ENCODE results near the gene CDK13. TPM values are rescaled to one million over a fixed set of nuclear protein-coding genes. Genes with fewer than 3 reads are reported as not detected.
"Not testable (repeated sequence)": the region's sequence is repeated elsewhere in the genome, so short reads cannot be mapped to it uniquely, and the experiment has no call there.

The CDK13 gene
- total RNA-seq, 2 experiments from 2014 or later: 43.9 to 57.9 TPM

- CTCF ChIA-PET: interaction anchor here (1.3 kb wide), 1 partner anchor 204 kb away, joined by 5 read pairs; no protein-coding TSS in a partner anchor
- H3K27ac Mint-ChIP-seq: no peak overlapping the region
- H3K4me1 Mint-ChIP-seq: no peaks in the 10 kb centered on the region
- H3K9me3 Mint-ChIP-seq (ENCODE audit: low read depth): no peaks in the 10 kb centered on the region
- no peak for ATAC-seq
- peaks cover 2% of the 10 kb centered on the region for H3K36me3 Mint-ChIP-seq
- no peak overlapping the region for H3K4me3 Mint-ChIP-seq
- DNase-seq: no peak
- H3K27me3 Mint-ChIP-seq: no peaks in the 10 kb centered on the region
Observed at GRCh38 chr7:40099837-40100236, 149.8 kb downstream of the CDK13 start.

- no peak overlapping the region for H3K27ac Mint-ChIP-seq
- no peak for ATAC-seq
- CTCF ChIA-PET: interaction anchor here (1.3 kb wide), 1 partner anchor 205 kb away, joined by 5 read pairs; no protein-coding TSS in a partner anchor
- DNase-seq: no peak
- H3K36me3 Mint-ChIP-seq: peaks cover 2% of the 10 kb centered on the region
- H3K4me1 Mint-ChIP-seq: no peaks in the 10 kb centered on the region
- no peaks in the 10 kb centered on the region for H3K27me3 Mint-ChIP-seq
- no peaks in the 10 kb centered on the region for H3K9me3 Mint-ChIP-seq (ENCODE audit: low read depth)
- no peak overlapping the region for H3K4me3 Mint-ChIP-seq
Observed at GRCh38 chr7:40101201-40101600, 151.1 kb downstream of the CDK13 start.

GRCh38 chr7:40102897-40103296 lies 152.8 kb downstream of the CDK13 start:
- no peak for DNase-seq
- ATAC-seq: no peak

GRCh38 chr7:40105879-40106473 lies 155.9 kb downstream of the CDK13 start:
- Mint-ChIP-seq H3K4me1 (no peaks in the 10 kb centered on the region), H3K27ac (no peak overlapping the region), H3K36me3 (no peaks in the 10 kb centered on the region), H3K4me3 (no peak overlapping the region), H3K9me3 (ENCODE audit: low read depth) (no peaks in the 10 kb centered on the region), H3K27me3 (no peaks in the 10 kb centered on the region)
- DNase-seq (no peak), ATAC-seq (no peak)
- CTCF ChIA-PET: no interaction called here

More at GRCh38 chr7:40102897-40103296, 152.8 kb downstream of the CDK13 start:
- Mint-ChIP-seq H3K27me3 (no peaks in the 10 kb centered on the region), H3K9me3 (ENCODE audit: low read depth) (no peaks in the 10 kb centered on the region), H3K4me1 (no peaks in the 10 kb centered on the region), H3K27ac (no peak overlapping the region), H3K36me3 (no peaks in the 10 kb centered on the region), H3K4me3 (no peak overlapping the region)
- CTCF ChIA-PET: no interaction called here

- Mint-ChIP-seq H3K36me3 (peaks cover 2% of the 10 kb centered on the region), H3K27ac (no peak overlapping the region), H3K4me3 (no peak overlapping the region), H3K4me1 (no peaks in the 10 kb centered on the region), H3K27me3 (no peaks in the 10 kb centered on the region), H3K9me3 (ENCODE audit: low read depth) (no peaks in the 10 kb centered on the region)
- DNase-seq (no peak), ATAC-seq (no peak)
- CTCF ChIA-PET: no interaction called here
Observed at GRCh38 chr7:40115936-40116335, 165.9 kb downstream of the CDK13 start.

- ATAC-seq; H3K27ac Mint-ChIP-seq; DNase-seq; H3K4me1 Mint-ChIP-seq; H3K9me3 Mint-ChIP-seq (ENCODE audit: low read depth); H3K4me3 Mint-ChIP-seq; CTCF ChIA-PET; H3K36me3 Mint-ChIP-seq; H3K27me3 Mint-ChIP-seq: not testable (repeated sequence)
Observed at GRCh38 chr7:40117199-40117598, 167.1 kb downstream of the CDK13 start.

GRCh38 chr7:40118201-40118600 lies 168.1 kb downstream of the CDK13 start:
- CTCF ChIA-PET; H3K4me1 Mint-ChIP-seq; H3K27me3 Mint-ChIP-seq; H3K4me3 Mint-ChIP-seq; H3K27ac Mint-ChIP-seq; H3K36me3 Mint-ChIP-seq; ATAC-seq; H3K9me3 Mint-ChIP-seq (ENCODE audit: low read depth); DNase-seq: not testable (repeated sequence)

- H3K4me1 Mint-ChIP-seq: no peaks in the 10 kb centered on the region
- ATAC-seq (no peak), DNase-seq (no peak)
- no peak overlapping the region for H3K4me3 Mint-ChIP-seq
- H3K27me3 Mint-ChIP-seq: no peaks in the 10 kb centered on the region
- no peak overlapping the region for H3K27ac Mint-ChIP-seq
- peaks cover 7% of the 10 kb centered on the region for H3K36me3 Mint-ChIP-seq
- CTCF ChIA-PET: no interaction called here
- H3K9me3 Mint-ChIP-seq (ENCODE audit: low read depth): no peaks in the 10 kb centered on the region
Observed at GRCh38 chr7:40120020-40120419, 170.0 kb downstream of the CDK13 start.

- DNase-seq; ATAC-seq; H3K36me3 Mint-ChIP-seq; H3K4me3 Mint-ChIP-seq; H3K9me3 Mint-ChIP-seq (ENCODE audit: low read depth); H3K27me3 Mint-ChIP-seq; H3K4me1 Mint-ChIP-seq; H3K27ac Mint-ChIP-seq: not testable (repeated sequence)
- CTCF ChIA-PET: interaction anchor here (2.2 kb wide), 1 partner anchor 12 kb away, joined by 7 read pairs; the partner anchor contains the start of genes MPLKIP and SUGCT
Observed at GRCh38 chr7:40122100-40122939, 172.3 kb downstream of the CDK13 start.

GRCh38 chr7:40122940-40123254 lies 172.8 kb downstream of the CDK13 start:
- ATAC-seq: no peak
- Mint-ChIP-seq H3K36me3 (peaks cover 9% of the 10 kb centered on the region), H3K27ac (no peak overlapping the region), H3K27me3 (no peaks in the 10 kb centered on the region), H3K4me3 (no peak overlapping the region), H3K9me3 (ENCODE audit: low read depth) (no peaks in the 10 kb centered on the region), H3K4me1 (no peaks in the 10 kb centered on the region)
- no peak for DNase-seq
- CTCF ChIA-PET: interaction anchor here (2.2 kb wide), 1 partner anchor 12 kb away, joined by 7 read pairs; the partner anchor contains the start of genes MPLKIP and SUGCT

GRCh38 chr7:40133561-40134427 lies 183.7 kb downstream of the CDK13 start:
- H3K36me3 Mint-ChIP-seq: peaks cover 12% of the 10 kb centered on the region
- peak overlapping the region; percentile 91 for H3K27ac Mint-ChIP-seq
- peak overlapping the region; percentile 86 for H3K4me3 Mint-ChIP-seq
- H3K4me1 Mint-ChIP-seq: peaks cover 29% of the 10 kb centered on the region
- CTCF ChIA-PET: interaction anchor here (0.7 to 4.6 kb wide), 11 partner anchors 9 to 553 kb away, joined by 3 to 17 read pairs (median 5); partner anchors contain the start of gene CDK13
- DNase-seq (no peak), ATAC-seq (peak; percentile 74)
- peaks cover 2% of the 10 kb centered on the region for H3K27me3 Mint-ChIP-seq
- no peaks in the 10 kb centered on the region for H3K9me3 Mint-ChIP-seq (ENCODE audit: low read depth)

- peaks cover 26% of the 10 kb centered on the region for H3K4me1 Mint-ChIP-seq
- peak within 1 kb of the TSS; percentile 91 for H3K27ac Mint-ChIP-seq
- H3K27me3 Mint-ChIP-seq: peaks cover 2% of the 10 kb centered on the region
- peak within 1 kb of the TSS; percentile 86 for H3K4me3 Mint-ChIP-seq
- peaks cover 10% of the 10 kb centered on the region for H3K36me3 Mint-ChIP-seq
- ATAC-seq (peak; percentile 89), DNase-seq (peak; percentile 90)
- CTCF ChIA-PET: interaction anchor here (0.7 to 4.6 kb wide), 14 partner anchors 10 to 556 kb away, joined by 3 to 17 read pairs (median 5); partner anchors contain the start of gene CDK13
- no peaks in the 10 kb centered on the region for H3K9me3 Mint-ChIP-seq (ENCODE audit: low read depth)
Observed at GRCh38 chr7:40134428-40135316, 184.6 kb downstream of the CDK13 start, which contains the start of the genes MPLKIP and SUGCT. Gene MPLKIP, minus strand, starts transcription at chr7:40134622. Its CDS starts 55 bp downstream, at chr7:40134567. Gene SUGCT, plus strand, starts transcription at chr7:40135005.
